Activated CD4-positive, alpha-beta T cell treated with anti-CD3 and anti-CD28 coated beads, Interleukin-2, amount 10 ng/mL, durations not matched to agents 24 days and 14 days (primary cell): Measurements from ENCODE around the gene CD48. TPM values are rescaled to one million over a fixed set of nuclear protein-coding genes. Genes with fewer than 3 reads are reported as not detected.
A peak's percentile ranks its signal among the peaks of the same experiment; 100 is the strongest.
"Not testable (repeated sequence)": the region's sequence is repeated elsewhere in the genome, so short reads cannot be mapped to it uniquely, and the experiment has no call there.

Experiments
- DNase-seq: peaks from one replicate; pipeline ENCODE4 v3.0.0; 2022
- H3K27ac Mint-ChIP-seq: one replicate; pipeline ENCODE4 v1.8.0; 2022; ENCODE audit warnings: mild to moderate bottlenecking, mixed read lengths
- H3K27me3 Mint-ChIP-seq: one replicate; pipeline ENCODE4 v1.8.0; 2022; ENCODE audit warnings: mixed read lengths
- H3K36me3 Mint-ChIP-seq: one replicate; pipeline ENCODE4 v1.8.0; 2022; ENCODE audit warnings: low read depth, mild to moderate bottlenecking, mixed read lengths
- H3K4me1 Mint-ChIP-seq: one replicate; pipeline ENCODE4 v1.8.0; 2021; ENCODE audit warnings: mixed read lengths
- H3K4me3 Mint-ChIP-seq: one replicate; pipeline ENCODE4 v1.8.0; 2022; ENCODE audit warnings: mild to moderate bottlenecking, moderate library complexity, mixed read lengths
- H3K9me3 Mint-ChIP-seq: one replicate; pipeline ENCODE4 v1.8.0; 2021; ENCODE audit warnings: mixed read lengths
- intact Hi-C: fragments of 100-400 bp; cut with micrococcal nuclease; formaldehyde crosslinking; loops from one replicate; pipeline ENCODE4 v1.15.1; 2023
- total RNA-seq: library from RNA; stranded (reverse); gene quantifications from 2 replicates; pipeline ENCODE4 v1.2.3, GENCODE V29; 2022

CD48 gene
- total RNA-seq, 1 donor from 2014 or later, result 208 TPM

DNA sequence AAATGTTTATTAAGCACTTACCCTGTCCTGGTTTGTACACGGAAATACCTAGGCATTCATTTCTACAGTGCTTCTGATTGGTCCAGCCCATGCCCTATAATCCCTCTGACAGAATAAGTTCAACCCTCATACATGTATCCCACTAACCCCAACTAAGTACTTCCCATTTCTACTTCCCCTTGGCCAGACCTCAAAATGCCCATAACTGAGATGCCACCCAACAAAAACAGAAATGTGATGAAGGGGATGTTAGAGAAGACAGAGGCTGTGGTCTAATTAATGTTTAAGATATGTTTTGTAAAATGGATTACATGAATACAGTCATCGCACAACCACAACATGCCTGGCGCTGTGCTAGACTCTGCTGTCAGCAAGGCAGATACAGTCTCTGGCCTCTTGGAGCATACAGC lies 6.4 kb downstream of the CD48 start:
- H3K9me3 Mint-ChIP-seq, DNase-seq, H3K4me3 Mint-ChIP-seq, intact Hi-C loops, H3K27me3 Mint-ChIP-seq: not testable (repeated sequence)
- Mint-ChIP-seq H3K36me3 (peaks cover 53% of the 10 kb centered on the region), H3K4me1 (peaks cover 55% of the 10 kb centered on the region), H3K27ac (peak overlapping the region; percentile 59)

DNA sequence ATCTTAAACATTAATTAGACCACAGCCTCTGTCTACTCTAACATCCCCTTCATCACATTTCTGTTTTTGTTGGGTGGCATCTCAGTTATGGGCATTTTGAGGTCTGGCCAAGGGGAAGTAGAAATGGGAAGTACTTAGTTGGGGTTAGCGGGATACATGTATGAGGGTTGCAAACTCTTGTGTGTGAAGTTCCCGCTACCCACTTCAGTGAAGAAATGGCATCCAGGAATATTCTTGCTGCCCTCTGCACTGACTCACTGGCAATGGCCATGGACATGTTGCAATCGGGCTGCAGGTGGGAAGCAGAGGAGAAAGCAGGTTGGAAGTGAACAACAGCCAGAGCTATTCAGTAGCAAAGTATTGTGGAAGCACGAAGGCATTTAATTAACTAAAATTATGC lies 7.4 kb downstream of the CD48 start:
- peaks cover 59% of the 10 kb centered on the region for H3K4me1 Mint-ChIP-seq
- H3K4me3 Mint-ChIP-seq, result peak overlapping the region; percentile 65
- no peaks in the 10 kb centered on the region for H3K27me3 Mint-ChIP-seq
- DNase-seq, result no peak
- H3K27ac Mint-ChIP-seq, result peak overlapping the region; percentile 78
- intact Hi-C loops, result no loop called here
- H3K36me3 Mint-ChIP-seq, result peaks cover 56% of the 10 kb centered on the region
- no peaks in the 10 kb centered on the region for H3K9me3 Mint-ChIP-seq

DNA sequence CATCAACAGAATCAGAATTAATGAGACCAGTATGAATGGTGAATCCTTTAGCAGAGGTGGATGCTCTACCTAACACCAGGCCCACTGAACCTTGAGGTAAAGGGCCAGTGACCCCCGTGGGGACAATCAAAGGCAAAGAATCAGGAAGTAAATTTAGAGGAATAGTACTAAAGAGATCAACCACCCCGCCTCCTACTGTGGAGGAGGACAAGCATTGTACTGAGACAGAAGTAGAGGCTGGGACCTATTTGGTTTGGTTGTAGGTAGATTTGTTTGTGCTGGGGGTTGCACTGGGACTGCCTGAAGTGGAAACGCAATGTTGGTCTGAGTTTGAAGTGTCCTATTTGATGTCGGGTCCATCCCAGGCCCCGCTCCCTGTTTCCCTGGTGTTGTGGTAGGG lies 9.5 kb downstream of the CD48 start:
- no peaks in the 10 kb centered on the region for H3K27me3 Mint-ChIP-seq
- peak overlapping the region; percentile 11 for H3K4me3 Mint-ChIP-seq
- intact Hi-C loops, result no loop called here
- H3K27ac Mint-ChIP-seq, result peak overlapping the region; percentile 69
- no peaks in the 10 kb centered on the region for H3K9me3 Mint-ChIP-seq
- DNase-seq, result no peak
- H3K4me1 Mint-ChIP-seq, result peaks cover 74% of the 10 kb centered on the region
- H3K36me3 Mint-ChIP-seq, result peaks cover 65% of the 10 kb centered on the region

DNA sequence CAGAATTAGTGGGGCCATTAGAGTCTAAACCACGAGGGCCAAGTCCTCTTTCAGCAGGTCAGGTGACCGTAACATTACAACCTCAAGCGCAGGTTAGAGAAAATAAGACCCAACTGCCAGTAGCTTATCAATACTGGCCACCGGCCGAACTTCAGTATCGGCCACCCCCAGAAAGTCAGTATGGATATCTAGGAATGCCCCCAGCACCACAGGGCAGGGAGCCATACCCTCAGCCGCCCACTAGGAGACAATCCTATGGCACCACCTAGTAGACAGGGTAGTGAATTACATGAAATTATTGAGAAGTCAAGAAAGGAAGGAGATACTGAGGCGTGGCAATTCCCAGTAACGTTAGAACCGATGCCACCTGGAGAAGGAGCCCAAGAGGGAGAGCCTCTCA lies 19.2 kb downstream of the CD48 start:
- H3K9me3 Mint-ChIP-seq, H3K4me3 Mint-ChIP-seq, H3K27ac Mint-ChIP-seq, DNase-seq, intact Hi-C loops, H3K27me3 Mint-ChIP-seq: not testable (repeated sequence)
- Mint-ChIP-seq H3K4me1 (peaks cover 64% of the 10 kb centered on the region), H3K36me3 (peaks cover 44% of the 10 kb centered on the region)

- peaks cover 84% of the 10 kb centered on the region for H3K36me3 Mint-ChIP-seq
- intact Hi-C loops, result no loop called here
- H3K4me3 Mint-ChIP-seq, result peak overlapping the region; percentile 74
- H3K4me1 Mint-ChIP-seq, result peaks cover 79% of the 10 kb centered on the region
- H3K27ac Mint-ChIP-seq, result peak overlapping the region; percentile 92
- H3K27me3 Mint-ChIP-seq, result no peaks in the 10 kb centered on the region
- DNase-seq, result no peak
- H3K9me3 Mint-ChIP-seq, result peaks cover 7% of the 10 kb centered on the region
Measured at GRCh38 chr1:160685266-160685665, 26.4 kb downstream of the CD48 start.

- Mint-ChIP-seq H3K36me3 (peaks cover 91% of the 10 kb centered on the region), H3K27me3 (no peaks in the 10 kb centered on the region), H3K4me1 (peaks cover 77% of the 10 kb centered on the region)
Measured at GRCh38 chr1:160682983-160683865, 28.4 kb downstream of the CD48 start.

DNA sequence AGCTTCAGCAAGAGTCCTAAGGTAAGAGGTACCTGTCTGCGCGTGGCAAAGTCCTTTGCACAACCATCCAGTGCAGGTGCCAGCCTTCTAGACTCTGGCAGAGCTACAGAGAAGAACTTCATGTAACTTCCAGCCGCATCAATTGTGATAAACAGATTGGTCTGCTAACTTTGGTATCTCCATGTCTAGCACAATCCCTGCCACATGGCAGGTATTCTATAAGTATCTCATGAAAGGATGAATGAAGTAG lies 29.8 kb downstream of the CD48 start:
- no peak for DNase-seq
- Mint-ChIP-seq H3K36me3 (peaks cover 91% of the 10 kb centered on the region), H3K4me1 (peaks cover 84% of the 10 kb centered on the region), H3K27ac (peak overlapping the region; percentile 77), H3K27me3 (no peaks in the 10 kb centered on the region), H3K9me3 (peaks cover 3% of the 10 kb centered on the region), H3K4me3 (peak overlapping the region; percentile 74)
- intact Hi-C loops, result loop anchor here (1.0 to 5.0 kb wide), 6 partner anchors 44 to 340 kb away; partner anchors contain the start of genes COPA and NCSTN

More at GRCh38 chr1:160682983-160683865, 28.4 kb downstream of the CD48 start:
- Mint-ChIP-seq H3K27ac (peak overlapping the region; percentile 92), H3K4me3 (peak overlapping the region; percentile 74), H3K9me3 (peaks cover 7% of the 10 kb centered on the region)
- DNase-seq, result peak; percentile 78
- intact Hi-C loops, result loop anchor here (1.0 to 5.0 kb wide), 6 partner anchors 8 to 341 kb away; partner anchors contain the start of genes CD48, COPA and NCSTN

- DNase-seq, result peak; percentile 95
- Mint-ChIP-seq H3K27me3 (no peaks in the 10 kb centered on the region), H3K4me3 (no peak overlapping the region), H3K9me3 (no peaks in the 10 kb centered on the region), H3K4me1 (peaks cover 82% of the 10 kb centered on the region), H3K27ac (peak overlapping the region; percentile 77), H3K36me3 (peaks cover 88% of the 10 kb centered on the region)
- intact Hi-C loops, result loop anchor here (1.0 to 5.0 kb wide), 5 partner anchors 45 to 339 kb away; partner anchors contain the start of genes COPA and NCSTN
Measured at GRCh38 chr1:160681066-160681890, 30.3 kb downstream of the CD48 start.

DNA sequence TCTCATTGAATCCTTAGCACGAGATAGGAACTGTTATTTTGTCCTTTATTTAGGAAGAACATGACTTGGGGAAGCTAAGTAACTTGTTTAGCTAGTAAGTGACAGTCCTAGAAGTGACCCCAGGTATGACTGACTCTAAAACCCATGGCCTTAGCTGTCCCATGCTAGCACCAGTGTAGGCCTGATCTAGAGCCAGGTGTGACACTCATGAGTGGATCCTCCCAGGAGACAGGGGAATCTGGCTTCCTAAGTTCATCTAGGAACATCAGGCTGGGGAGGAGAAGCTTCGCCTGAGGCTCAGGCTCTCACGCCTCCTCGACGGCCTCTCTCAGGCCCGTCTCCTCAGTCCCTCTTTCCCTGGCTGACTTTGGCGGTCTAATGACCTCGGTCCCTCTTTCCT lies 31.2 kb downstream of the CD48 start:
- H3K9me3 Mint-ChIP-seq, result no peaks in the 10 kb centered on the region
- intact Hi-C loops, result loop anchor here (2.0 to 5.0 kb wide), 3 partner anchors 150 to 338 kb away; partner anchors contain the start of genes COPA and NCSTN
- H3K27me3 Mint-ChIP-seq, result no peaks in the 10 kb centered on the region
- peaks cover 84% of the 10 kb centered on the region for H3K36me3 Mint-ChIP-seq
- DNase-seq, result no peak
- peaks cover 80% of the 10 kb centered on the region for H3K4me1 Mint-ChIP-seq
- no peak overlapping the region for H3K27ac Mint-ChIP-seq
- no peak overlapping the region for H3K4me3 Mint-ChIP-seq

- no peak for DNase-seq
- Mint-ChIP-seq H3K36me3 (peaks cover 79% of the 10 kb centered on the region), H3K9me3 (no peaks in the 10 kb centered on the region), H3K4me3 (no peak overlapping the region), H3K27me3 (no peaks in the 10 kb centered on the region), H3K4me1 (peaks cover 76% of the 10 kb centered on the region), H3K27ac (peak overlapping the region; percentile 52)
- intact Hi-C loops, result loop anchor here (2.0 to 5.0 kb wide), 3 partner anchors 151 to 338 kb away; partner anchors contain the start of genes COPA and NCSTN
Measured at GRCh38 chr1:160679893-160680292, 31.7 kb downstream of the CD48 start.

- intact Hi-C loops, result no loop called here
- DNase-seq, result no peak
- peaks cover 51% of the 10 kb centered on the region for H3K36me3 Mint-ChIP-seq
Measured at GRCh38 chr1:160676869-160677597, 34.6 kb downstream of the CD48 start.

DNA sequence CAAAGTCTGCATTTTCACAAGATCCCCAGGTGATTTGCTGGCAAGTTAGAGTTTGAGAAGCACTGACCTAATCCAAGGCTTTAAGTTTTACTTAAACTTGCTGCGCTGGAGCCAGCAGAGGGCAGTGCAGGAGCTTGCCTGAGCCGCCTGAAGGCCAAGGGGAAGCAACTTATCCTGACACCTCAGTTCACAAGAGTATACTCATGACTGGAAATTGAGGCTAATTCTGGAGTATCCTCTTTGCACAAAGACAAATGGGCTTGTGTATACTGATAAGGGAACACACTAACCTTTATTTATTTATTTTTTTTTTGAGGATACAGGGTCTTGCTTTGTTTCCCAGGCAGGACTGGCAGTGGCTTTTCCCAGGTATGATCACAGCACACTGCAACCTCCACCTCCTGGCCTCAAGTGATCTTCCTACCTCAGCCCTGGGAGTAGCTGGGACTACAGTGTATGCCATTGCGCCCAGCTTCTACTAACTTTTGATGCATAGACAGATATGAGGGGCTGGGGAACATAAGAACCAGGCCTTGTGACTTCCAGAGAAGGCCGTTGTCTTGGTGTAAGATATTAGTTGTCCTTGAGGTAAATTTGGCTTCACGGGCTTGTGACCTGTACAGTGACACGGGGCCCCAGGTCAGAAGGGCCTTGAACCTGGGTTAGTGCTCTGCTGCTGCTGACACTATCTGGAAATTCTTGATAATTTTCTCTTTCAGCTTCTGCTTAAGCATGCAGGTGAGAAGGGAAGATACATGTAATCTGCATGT lies 35.8 kb downstream of the CD48 start:
- H3K36me3 Mint-ChIP-seq, result peaks cover 45% of the 10 kb centered on the region
- H3K4me1 Mint-ChIP-seq, result peaks cover 49% of the 10 kb centered on the region
- intact Hi-C loops, result loop anchor here (1.0 kb wide), 1 partner anchor 7 kb away; no protein-coding TSS in a partner anchor
- no peaks in the 10 kb centered on the region for H3K9me3 Mint-ChIP-seq
- peak; percentile 92 for DNase-seq
- H3K27me3 Mint-ChIP-seq, result no peaks in the 10 kb centered on the region
- no peak overlapping the region for H3K4me3 Mint-ChIP-seq
- peak overlapping the region; percentile 45 for H3K27ac Mint-ChIP-seq

More at GRCh38 chr1:160676869-160677597, 34.6 kb downstream of the CD48 start:
- Mint-ChIP-seq H3K27me3 (no peaks in the 10 kb centered on the region), H3K4me1 (peaks cover 49% of the 10 kb centered on the region), H3K27ac (peak overlapping the region; percentile 68), H3K9me3 (no peaks in the 10 kb centered on the region), H3K4me3 (peak overlapping the region; percentile 21)
